ENCODE results near the gene CDC42BPB.

DNA sequence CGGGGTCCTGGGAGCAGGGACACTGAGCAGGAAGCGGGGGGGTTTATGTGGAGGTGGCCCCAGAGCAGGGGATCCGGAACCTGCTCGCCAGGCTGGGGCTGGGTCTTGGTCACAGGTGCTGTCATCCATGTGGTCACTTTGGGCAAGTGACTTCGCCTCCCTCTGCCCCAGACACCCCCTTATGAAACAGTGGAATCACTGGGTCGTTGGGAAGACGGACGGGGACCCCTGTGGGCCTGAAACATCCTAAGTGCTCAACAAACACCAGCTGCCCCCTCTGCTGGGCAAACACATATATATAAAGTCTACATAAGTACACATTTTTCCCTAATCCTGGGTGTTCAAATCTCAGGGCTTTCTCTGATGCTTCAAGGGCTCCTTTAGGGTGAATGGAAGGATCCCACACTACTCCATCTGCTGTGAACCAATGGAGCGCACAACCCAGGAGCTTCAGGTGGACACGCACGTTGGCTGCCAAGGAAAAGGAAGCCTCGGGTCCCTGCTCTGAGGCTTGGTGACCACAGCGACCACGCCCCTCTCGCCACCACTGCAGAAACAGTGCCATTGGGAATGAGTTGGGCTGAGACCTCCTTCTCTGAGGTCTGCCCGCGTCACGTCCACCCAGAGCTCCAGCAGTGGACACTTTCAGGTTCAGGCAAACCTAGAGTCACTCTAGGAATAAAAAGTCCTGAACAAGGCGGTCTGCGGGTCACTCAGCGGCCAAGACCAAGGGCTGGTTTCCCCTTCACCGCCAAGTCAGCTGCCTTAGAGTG is 54.6 kb downstream of the CDC42BPB start:
- TF ChIP-seq, protein P1, sequence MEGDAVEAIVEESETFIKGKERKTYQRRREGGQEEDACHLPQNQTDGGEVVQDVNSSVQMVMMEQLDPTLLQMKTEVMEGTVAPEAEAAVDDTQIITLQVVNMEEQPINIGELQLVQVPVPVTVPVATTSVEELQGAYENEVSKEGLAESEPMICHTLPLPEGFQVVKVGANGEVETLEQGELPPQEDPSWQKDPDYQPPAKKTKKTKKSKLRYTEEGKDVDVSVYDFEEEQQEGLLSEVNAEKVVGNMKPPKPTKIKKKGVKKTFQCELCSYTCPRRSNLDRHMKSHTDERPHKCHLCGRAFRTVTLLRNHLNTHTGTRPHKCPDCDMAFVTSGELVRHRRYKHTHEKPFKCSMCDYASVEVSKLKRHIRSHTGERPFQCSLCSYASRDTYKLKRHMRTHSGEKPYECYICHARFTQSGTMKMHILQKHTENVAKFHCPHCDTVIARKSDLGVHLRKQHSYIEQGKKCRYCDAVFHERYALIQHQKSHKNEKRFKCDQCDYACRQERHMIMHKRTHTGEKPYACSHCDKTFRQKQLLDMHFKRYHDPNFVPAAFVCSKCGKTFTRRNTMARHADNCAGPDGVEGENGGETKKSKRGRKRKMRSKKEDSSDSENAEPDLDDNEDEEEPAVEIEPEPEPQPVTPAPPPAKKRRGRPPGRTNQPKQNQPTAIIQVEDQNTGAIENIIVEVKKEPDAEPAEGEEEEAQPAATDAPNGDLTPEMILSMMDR (IDR thresholded peaks at IDR 0.05), result no peak
- TF ChIP-seq POLR2A (IDR thresholded peaks at IDR 0.05), result no peak
